ENCODE measurements around the gene PLXNA4.

- TF ChIP-seq CTCF (IDR thresholded peaks at IDR 0.05), result no peak
- no peak for TF ChIP-seq POLR2A (IDR thresholded peaks at IDR 0.05)
These were observed 350.0 kb downstream of the PLXNA4 start for GRCh38 chr7:132226046-132226956.
